Stimulated activated naive CD4-positive, alpha-beta T cell (primary cell): Measurements from ENCODE around the gene LCNL1.

Experiments used
- DNase-seq, 6 experiments: peaks; one replicate each; lab custom pipeline; 2025; lab: John Stamatoyannopoulos, UW

LCNL1 gene

GRCh38 chr9:136947028-136947891 lies 35.5 kb upstream of the LCNL1 start:
- no peak for DNase-seq

- DNase-seq, result no peak
These were observed 34.8 kb upstream of the LCNL1 start for GRCh38 chr9:136947955-136948510.

- DNase-seq, result no peak
These were observed 33.5 kb upstream of the LCNL1 start for GRCh38 chr9:136949239-136949816.

GRCh38 chr9:136949817-136950655 lies 32.8 kb upstream of the LCNL1 start:
- peak; percentile 89 to 98 (median 94) for DNase-seq

- DNase-seq, result no peak
These were observed 32.0 kb upstream of the LCNL1 start for GRCh38 chr9:136950656-136951276.

- DNase-seq, result no peak
These were observed 31.1 kb upstream of the LCNL1 start, which contains the start of gene LCN12 for GRCh38 chr9:136951541-136952320. Gene LCN12 (plus strand): TSS chr9:136952273. CDS start chr9:136952328, 55 bp downstream.

- DNase-seq, result no peak
These were observed 30.4 kb upstream of the LCNL1 start for GRCh38 chr9:136952321-136952850.

- no peak for DNase-seq
These were observed 29.7 kb upstream of the LCNL1 start for GRCh38 chr9:136952876-136953770.

- no peak for DNase-seq
These were observed 29.0 kb upstream of the LCNL1 start for GRCh38 chr9:136953771-136954269.

GRCh38 chr9:136954270-136955083 lies 28.3 kb upstream of the LCNL1 start:
- DNase-seq, result no peak

- no peak for DNase-seq
These were observed 27.4 kb upstream of the LCNL1 start for GRCh38 chr9:136955202-136955942.

GRCh38 chr9:136955943-136956335 lies 26.9 kb upstream of the LCNL1 start:
- no peak for DNase-seq

GRCh38 chr9:136956604-136957003 lies 26.2 kb upstream of the LCNL1 start:
- DNase-seq, result no peak

GRCh38 chr9:136957461-136957860 lies 25.3 kb upstream of the LCNL1 start:
- no peak for DNase-seq

GRCh38 chr9:136957901-136958300 lies 24.9 kb upstream of the LCNL1 start:
- no peak for DNase-seq

GRCh38 chr9:136958473-136958872 lies 24.3 kb upstream of the LCNL1 start:
- DNase-seq, result no peak

GRCh38 chr9:136958898-136959850 lies 23.6 kb upstream of the LCNL1 start:
- no peak for DNase-seq
